ENCODE results near the gene ARSJ. TPM values are rescaled to one million over a fixed set of nuclear protein-coding genes. Genes with fewer than 3 reads are reported as not detected.
A peak's percentile ranks its signal among the peaks of the same experiment; 100 is the strongest.
"Not testable (repeated sequence)": the region's sequence is repeated elsewhere in the genome, so short reads cannot be mapped to it uniquely, and the experiment has no call there.

The ARSJ gene
- polyA plus RNA-seq, 3 donors, result not detected

DNA sequence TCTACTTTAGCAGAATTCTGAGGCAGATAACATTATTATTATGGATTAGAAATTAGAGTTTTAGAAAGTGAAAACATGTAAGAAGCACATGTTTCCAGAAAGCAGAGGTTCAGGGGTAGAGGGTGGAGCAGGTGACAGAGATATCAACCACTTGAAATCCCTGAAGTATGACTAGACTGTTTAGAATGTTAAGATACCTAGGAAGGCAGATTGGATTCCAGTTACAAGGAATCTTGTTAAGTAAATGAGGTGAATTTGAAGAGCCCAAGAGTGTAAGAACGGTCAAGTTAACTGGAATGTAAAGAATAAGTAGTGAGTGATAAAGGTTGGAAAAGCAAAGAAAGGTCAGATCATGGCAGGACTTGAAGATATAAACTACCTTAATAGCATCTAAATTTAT is 37.6 kb downstream of the ARSJ start:
- H3K4me1 ChIP-seq (ENCODE audit: control insufficient read depth in 1 of 2, insufficient read depth in 2 of 2, low read length in 2 of 2), result no peaks in the 10 kb centered on the region
- Mint-ChIP-seq H3K27me3 (ENCODE audit: low read depth in 3 of 3) (peaks cover 0 to 2% (median 1%) of the 10 kb centered on the region in 3 donors), H3K9me3 (peaks cover 0 to 3% (median 0%) of the 10 kb centered on the region in 7 donors), H3K4me1 (no peaks in the 10 kb centered on the region), H3K4me3 (no peak overlapping the region), H3K36me3 (no peaks in the 10 kb centered on the region), H3K27ac (no peak overlapping the region)
- no peaks in the 10 kb centered on the region for H3K27me3 ChIP-seq (ENCODE audit: control insufficient read depth in 2 of 2, insufficient read depth in 2 of 2, low read length in 2 of 2)
- intact Hi-C loops (cut with micrococcal nuclease), result no loop called here
- 80% methylated on average over 1 of the region's 1 CpG for WGBS (ENCODE audit: insufficient coverage)
- no peaks in the 10 kb centered on the region for H3K9me3 ChIP-seq (replicated peaks in 1 of 2; ENCODE audit: control insufficient read depth in 1 of 2, insufficient read depth in 1 of 2, low read length in 2 of 2)
- no peak for DNase-seq
- H3K36me3 ChIP-seq (replicated peaks in 1 of 2; ENCODE audit: control insufficient read depth in 1 of 2, insufficient read depth in 2 of 2, low read length in 2 of 2), result no peaks in the 10 kb centered on the region
- no peak overlapping the region for H3K4me2 ChIP-seq (replicated peaks; ENCODE audit: extremely low read depth, low read length, poor library complexity, severe bottlenecking)
- no peak overlapping the region for H3K9ac ChIP-seq (ENCODE audit: insufficient read depth, low read length, poor library complexity, severe bottlenecking)
- no peak overlapping the region for H2AFZ ChIP-seq (ENCODE audit: insufficient read depth, low read depth, low read length, poor library complexity, severe bottlenecking)
- no peak overlapping the region for H3K27ac ChIP-seq (ENCODE audit: low read depth in 1 of 2, low read length in 2 of 2)
- H3K4me3 ChIP-seq (replicated peaks in 1 of 3; ENCODE audit: low read depth in 2 of 3, low read length in 3 of 3), result no peak overlapping the region
- H3K79me2 ChIP-seq (ENCODE audit: insufficient read depth, low read length), result no peaks in the 10 kb centered on the region
- H4K20me1 ChIP-seq (ENCODE audit: insufficient read depth, low read length), result no peaks in the 10 kb centered on the region
- TF ChIP-seq, protein P1, sequence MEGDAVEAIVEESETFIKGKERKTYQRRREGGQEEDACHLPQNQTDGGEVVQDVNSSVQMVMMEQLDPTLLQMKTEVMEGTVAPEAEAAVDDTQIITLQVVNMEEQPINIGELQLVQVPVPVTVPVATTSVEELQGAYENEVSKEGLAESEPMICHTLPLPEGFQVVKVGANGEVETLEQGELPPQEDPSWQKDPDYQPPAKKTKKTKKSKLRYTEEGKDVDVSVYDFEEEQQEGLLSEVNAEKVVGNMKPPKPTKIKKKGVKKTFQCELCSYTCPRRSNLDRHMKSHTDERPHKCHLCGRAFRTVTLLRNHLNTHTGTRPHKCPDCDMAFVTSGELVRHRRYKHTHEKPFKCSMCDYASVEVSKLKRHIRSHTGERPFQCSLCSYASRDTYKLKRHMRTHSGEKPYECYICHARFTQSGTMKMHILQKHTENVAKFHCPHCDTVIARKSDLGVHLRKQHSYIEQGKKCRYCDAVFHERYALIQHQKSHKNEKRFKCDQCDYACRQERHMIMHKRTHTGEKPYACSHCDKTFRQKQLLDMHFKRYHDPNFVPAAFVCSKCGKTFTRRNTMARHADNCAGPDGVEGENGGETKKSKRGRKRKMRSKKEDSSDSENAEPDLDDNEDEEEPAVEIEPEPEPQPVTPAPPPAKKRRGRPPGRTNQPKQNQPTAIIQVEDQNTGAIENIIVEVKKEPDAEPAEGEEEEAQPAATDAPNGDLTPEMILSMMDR (IDR thresholded peaks at IDR 0.05), result no peak

DNA sequence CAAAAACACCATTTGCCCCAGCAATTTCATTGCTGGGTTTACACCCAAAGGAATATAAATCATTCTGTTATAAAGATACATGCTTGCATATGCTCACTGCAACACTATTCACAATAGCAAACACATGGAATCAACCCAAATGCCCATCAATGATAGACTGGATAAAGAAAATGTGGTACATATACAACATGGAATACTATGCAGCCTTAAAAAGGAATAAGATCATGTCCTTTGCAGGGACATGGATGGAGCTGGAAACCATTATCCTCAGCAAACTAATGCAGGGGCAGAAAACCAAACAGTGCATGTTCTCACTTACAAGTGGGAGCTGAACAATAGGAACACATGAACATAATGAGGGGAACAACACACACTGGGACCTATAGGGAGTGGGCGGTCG is 39.3 kb downstream of the ARSJ start:
- H3K9me3 Mint-ChIP-seq; intact Hi-C loops (cut with micrococcal nuclease); H3K4me2 ChIP-seq (replicated peaks; ENCODE audit: extremely low read depth, low read length, poor library complexity, severe bottlenecking); H3K4me3 Mint-ChIP-seq; H3K27me3 ChIP-seq (ENCODE audit: control insufficient read depth in 2 of 2, insufficient read depth in 2 of 2, low read length in 2 of 2); H3K36me3 ChIP-seq (replicated peaks in 1 of 2; ENCODE audit: control insufficient read depth in 1 of 2, insufficient read depth in 2 of 2, low read length in 2 of 2); H3K9ac ChIP-seq (ENCODE audit: insufficient read depth, low read length, poor library complexity, severe bottlenecking); H3K27me3 Mint-ChIP-seq (ENCODE audit: low read depth in 3 of 3); H3K27ac ChIP-seq (ENCODE audit: low read depth in 1 of 2, low read length in 2 of 2); H4K20me1 ChIP-seq (ENCODE audit: insufficient read depth, low read length); H3K36me3 Mint-ChIP-seq; H3K4me1 ChIP-seq (ENCODE audit: control insufficient read depth in 1 of 2, insufficient read depth in 2 of 2, low read length in 2 of 2); H3K4me3 ChIP-seq (replicated peaks in 1 of 3; ENCODE audit: low read depth in 2 of 3, low read length in 3 of 3); H3K4me1 Mint-ChIP-seq; H2AFZ ChIP-seq (ENCODE audit: insufficient read depth, low read depth, low read length, poor library complexity, severe bottlenecking); DNase-seq; H3K9me3 ChIP-seq (replicated peaks in 1 of 2; ENCODE audit: control insufficient read depth in 1 of 2, insufficient read depth in 1 of 2, low read length in 2 of 2); H3K79me2 ChIP-seq (ENCODE audit: insufficient read depth, low read length): not testable (repeated sequence)
- peak overlapping the region in 1 of 7 donors; percentile 7 for H3K27ac Mint-ChIP-seq
- WGBS (ENCODE audit: insufficient coverage), result no CpG with 5 or more reads among the region's 2 CpGs

Measured in CD14-positive monocyte (primary cell).